Stimulated activated CD8-positive, alpha-beta memory T cell treated with anti-CD3 and anti-CD28 coated beads, Interleukin-7, amount 100 ng/mL, for 24 hours (primary cell): ENCODE results near the gene MX2.

Source experiments
- DNase-seq: peaks from one replicate; pipeline ENCODE4 v3.0.0-alpha.2; 2020; ENCODE audit warnings: low read depth

Gene MX2

GRCh38 chr21:41435706-41436105 is 73.9 kb downstream of the MX2 start:
- no peak for DNase-seq

GRCh38 chr21:41437729-41438128 is 75.9 kb downstream of the MX2 start:
- DNase-seq, result no peak

DNA sequence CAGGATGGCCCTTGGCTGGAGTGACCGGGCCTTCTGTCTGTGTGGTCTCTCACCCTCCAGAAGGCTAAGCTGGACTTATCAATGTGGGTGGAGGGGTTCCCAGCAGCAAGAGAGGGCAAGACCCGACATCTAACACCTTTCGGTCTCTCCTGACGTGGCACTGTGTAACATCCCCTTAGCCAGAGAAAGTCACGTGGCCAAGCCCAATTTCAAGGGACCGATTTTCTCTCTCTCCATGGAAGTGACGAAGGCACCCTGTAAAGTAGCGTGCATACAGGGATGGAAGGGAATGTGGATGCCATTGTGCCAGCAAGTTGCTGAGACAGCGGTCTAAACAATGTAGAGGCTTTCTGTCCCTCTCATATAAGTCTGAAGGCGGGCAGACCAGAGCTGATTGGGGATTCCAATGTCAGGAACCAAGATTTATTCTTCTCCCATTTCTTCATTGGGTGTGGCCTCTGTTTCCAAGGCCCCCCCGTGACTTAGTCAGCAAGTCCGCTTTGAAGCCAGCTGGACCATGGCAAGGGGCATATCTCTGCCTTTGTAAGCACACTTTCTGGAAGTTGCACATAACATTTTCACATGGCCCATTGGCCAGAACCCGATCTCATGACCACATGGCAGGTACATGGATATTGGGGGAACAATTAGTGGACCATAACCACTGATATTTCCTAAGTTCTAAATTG is 76.7 kb downstream of the MX2 start:
- DNase-seq, result no peak

GRCh38 chr21:41439248-41439647 is 77.4 kb downstream of the MX2 start:
- no peak for DNase-seq

GRCh38 chr21:41441546-41441945 is 79.7 kb downstream of the MX2 start:
- DNase-seq, result no peak

- DNase-seq, result no peak
These were observed 80.8 kb downstream of the MX2 start for GRCh38 chr21:41442481-41443186.

DNA sequence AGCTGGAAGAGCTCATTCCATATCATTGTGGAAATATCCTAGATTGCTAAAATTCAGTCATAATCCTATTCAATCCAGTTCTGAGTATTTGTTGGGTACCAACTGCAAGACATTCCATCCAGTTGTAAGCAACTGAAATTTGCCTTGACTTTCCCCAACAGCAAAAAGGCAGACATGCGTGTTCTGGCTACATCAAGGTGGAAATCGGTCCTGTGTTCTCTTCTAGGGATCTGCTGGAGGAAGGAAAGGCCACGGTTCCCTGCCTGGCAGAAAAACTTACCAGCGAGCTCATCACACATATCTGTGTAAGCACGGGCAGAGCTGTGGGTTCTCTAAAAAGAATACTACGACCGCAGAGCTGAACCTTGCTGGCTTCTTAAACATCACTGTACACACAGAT is 81.7 kb downstream of the MX2 start:
- DNase-seq, result no peak

DNA sequence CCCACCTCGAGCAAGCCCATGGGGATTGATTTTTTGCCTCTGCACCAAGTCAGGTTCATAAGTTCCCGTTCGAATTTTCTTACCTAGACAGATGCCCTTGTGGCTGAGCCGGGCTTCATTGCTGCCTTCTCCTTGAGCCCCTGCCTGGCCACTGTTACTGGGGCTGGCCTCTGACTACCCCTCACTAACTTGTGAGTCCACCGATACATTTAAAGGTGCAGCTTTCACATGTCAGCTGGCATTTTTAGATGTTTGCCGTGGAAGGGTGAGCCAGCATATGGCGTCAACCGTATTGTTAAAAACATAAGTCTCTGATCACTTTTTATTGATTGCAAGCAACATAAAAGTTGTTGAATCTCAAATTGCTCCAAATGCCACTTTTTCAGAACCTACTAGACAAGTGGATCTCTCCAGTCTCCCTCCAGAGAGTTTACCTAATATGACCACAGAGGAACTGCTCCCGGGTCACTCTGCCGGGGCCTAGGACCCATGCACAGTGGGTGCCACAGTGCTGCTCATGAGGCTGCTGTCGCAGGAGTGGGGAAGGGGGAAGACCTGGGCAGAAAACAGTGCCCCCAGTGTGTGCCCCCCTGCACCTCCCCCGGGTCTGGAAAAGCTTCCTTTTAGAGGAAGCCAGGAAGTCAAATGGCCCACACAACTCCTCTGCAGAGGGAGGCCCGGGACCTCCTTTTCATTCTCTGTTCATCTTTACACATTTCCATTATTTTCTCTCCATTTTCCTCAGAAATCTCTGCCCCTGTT is 83.1 kb downstream of the MX2 start:
- DNase-seq, result no peak

DNA sequence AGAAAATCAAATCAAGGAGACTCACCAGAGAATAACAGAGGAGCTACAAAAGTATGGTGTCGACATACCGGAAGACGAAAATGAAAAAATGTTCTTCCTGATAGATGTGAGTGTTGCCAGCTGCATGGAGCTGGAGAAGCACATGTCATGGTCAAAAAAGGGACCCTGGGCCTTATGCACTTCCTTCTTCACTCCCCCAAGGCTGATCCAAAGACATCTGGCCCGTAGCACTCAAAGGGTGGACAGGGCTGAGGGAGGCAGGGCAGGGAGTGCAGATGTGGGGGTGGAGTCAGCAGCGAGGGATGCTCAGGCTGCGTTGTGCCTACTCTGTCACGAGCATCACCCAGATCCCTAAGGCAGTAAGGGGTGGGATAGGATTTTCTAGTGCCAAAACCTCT is 83.6 kb downstream of the MX2 start:
- no peak for DNase-seq

DNA sequence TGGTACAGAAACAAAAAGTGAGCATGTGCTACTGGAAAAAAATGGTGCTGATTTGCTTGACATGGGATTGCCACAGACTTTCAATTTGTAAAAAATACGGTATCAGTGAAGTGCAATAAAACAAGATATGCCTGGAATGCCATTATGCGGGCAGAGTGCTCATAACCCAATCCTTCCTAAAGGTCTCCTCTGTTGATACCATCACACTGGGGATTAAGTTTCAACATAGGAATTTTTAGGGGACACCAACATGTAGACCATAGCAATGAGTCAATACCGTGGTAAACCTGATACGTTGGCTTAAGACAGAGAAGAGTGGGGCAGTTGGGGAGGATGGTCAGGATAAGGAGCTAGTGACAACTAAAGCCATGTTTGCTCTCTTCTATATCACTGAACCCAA is 84.8 kb downstream of the MX2 start:
- no peak for DNase-seq

- no peak for DNase-seq
These were observed 85.5 kb downstream of the MX2 start for GRCh38 chr21:41447356-41447755.

DNA sequence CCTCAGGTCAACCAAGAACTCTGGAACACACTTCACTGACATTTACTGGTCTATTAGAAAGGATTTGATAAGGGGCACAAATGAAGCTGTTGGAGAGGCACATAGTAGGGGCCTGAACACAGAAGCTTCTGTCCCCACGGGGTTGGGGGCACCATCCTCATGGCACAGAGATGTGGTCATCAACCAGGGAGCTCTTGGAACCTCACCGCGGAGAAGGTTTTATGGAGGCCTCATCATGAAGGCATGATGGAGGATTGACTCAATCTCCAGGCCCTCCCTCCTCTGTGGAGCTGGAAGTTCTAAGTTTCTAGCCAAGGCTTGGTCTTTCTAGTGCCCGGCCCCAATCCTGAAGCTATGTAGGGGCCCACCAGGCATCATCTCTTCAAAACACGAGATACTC is 87.8 kb downstream of the MX2 start:
- no peak for DNase-seq

DNA sequence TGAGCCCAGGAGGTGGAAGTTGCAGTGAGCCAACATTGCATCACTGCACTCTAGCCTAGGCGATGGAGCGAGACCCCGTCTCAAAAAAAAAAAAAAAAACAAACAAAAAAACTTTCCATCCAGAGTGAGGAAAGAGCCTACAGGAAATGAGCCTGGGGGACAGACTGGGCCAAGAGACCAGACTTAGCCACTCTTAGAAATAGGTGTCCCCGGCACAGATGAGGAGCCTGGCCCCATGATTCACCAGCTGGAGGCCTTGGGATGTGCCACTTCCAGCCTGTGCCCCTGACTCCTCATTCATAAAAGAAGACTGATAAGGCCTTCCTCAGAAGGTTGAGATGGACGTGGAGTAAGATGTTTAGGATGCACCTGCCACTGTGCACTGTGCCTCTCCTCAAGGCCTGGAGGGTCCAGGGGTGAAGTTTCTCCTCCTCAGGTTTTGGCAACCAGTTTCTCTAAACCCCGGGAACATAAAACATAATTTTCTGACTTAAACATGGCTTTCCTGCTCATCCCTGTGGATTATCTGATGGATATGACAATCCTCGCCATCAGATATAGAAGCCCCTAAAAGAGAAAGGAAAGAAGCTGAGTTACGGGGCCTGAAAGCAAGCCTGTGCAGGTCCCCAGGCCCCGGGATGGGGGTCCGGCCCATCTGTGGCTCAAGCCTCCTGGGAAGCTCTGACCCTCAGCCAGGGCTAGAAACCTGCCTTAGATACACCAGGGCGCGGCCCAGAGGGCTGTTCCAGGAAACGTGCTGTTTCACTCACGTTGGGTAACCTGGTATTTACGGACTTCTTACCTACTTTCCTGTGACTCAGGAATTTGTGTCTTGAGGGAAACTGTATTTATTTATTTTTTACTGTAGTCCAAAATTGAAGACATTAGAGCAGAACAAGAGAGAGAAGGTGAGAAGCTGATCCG is 90.2 kb downstream of the MX2 start:
- DNase-seq, result no peak

- no peak for DNase-seq
These were observed 91.4 kb downstream of the MX2 start for GRCh38 chr21:41453198-41453597.

DNA sequence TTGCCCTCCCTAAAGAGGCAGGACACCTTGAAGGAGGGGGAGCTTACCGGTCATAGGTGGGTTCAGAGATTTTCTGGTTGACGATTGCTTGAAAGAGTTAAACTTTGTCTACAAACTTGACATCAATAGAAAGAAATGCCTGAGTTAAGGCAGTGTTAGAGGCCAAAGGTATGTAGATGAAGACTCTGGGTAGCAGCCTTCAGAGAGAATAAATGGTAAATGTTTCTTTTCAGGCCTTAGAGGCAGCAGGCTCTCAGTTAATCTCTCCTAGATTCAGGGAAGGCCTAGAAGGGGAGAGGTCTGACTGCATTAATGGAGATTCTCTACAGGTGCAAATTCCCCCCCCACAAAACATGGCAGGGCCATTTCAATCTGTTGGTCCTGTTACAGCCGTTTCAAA is 91.9 kb downstream of the MX2 start:
- no peak for DNase-seq

DNA sequence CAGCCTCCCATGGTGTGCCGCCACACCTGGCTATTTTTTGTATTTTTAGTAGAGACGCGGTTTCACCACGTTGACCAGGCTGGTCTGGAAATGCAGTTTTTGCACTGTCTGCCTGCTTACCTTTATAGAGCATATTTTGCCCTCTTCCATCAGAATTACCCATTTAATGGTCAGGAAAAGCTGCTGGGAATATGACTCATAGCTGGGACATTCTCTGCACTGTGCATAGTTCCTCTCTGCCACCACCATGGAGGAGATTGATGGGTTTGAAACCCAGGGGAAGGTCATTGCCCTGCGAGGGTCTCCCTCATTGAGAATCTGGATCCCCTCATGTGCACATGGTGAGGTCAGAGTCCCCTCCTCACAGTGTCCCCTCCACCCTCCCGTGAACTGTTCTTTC is 96.3 kb downstream of the MX2 start:
- DNase-seq, result no peak

- no peak for DNase-seq
These were observed 96.7 kb downstream of the MX2 start for GRCh38 chr21:41458559-41458958.
